SK-N-SH (cell line): ENCODE data around the gene PSMD2. TPM values are rescaled to one million over a fixed set of nuclear protein-coding genes. Genes with fewer than 3 reads are reported as not detected.

Source experiments
- CTCF ChIA-PET: fragments of 300-600, 350-600 bp; formaldehyde crosslinking; extraction: SDS; loops from one replicate; lab custom pipeline; 2021; lab: Yijun Ruan, JAX
- POLR2A ChIA-PET: fragments of 350-600 bp; sonication (Branson Sonifier 250); formaldehyde crosslinking; extraction: SDS; loops from one replicate; lab custom pipeline; 2020; ENCODE audit warnings: antibody characterized with exemption, inconsistent platforms; lab: Yijun Ruan, JAX
- DNase-seq: peaks from one replicate; pipeline ENCODE4 v3.0.0; 2012
- H2AFZ ChIP-seq: fragments of 200-600 bp; sonication (generic); 2 replicates; pipeline ENCODE4 v1.8.1; 2016; ENCODE audit warnings: antibody characterized with exemption, mild to moderate bottlenecking, low read depth
- H3F3A ChIP-seq: fragments of 200-600 bp; sonication (generic); replicated peaks from 2 replicates; pipeline ENCODE3; 2016; ENCODE audit warnings: antibody characterized with exemption, mild to moderate bottlenecking; ENCODE audit not compliant: insufficient read depth
- H3K27ac ChIP-seq, 2 experiments: fragments of 200-500 bp in 1 of 2; fragments of 200-600 bp in 1 of 2; sonication (Bioruptor generic) in 1 of 2; sonication (generic), shearing (Covaris generic) in 1 of 2; 2 replicates each; pipeline versions ENCODE4 v1.5.1 to v1.6.1; 2014 to 2016; ENCODE audit warnings: low read depth in 2 of 2, inconsistent platforms in 1 of 2, low read length in 1 of 2, mild to moderate bottlenecking in 1 of 2, mixed read lengths in 1 of 2
- H3K27me3 ChIP-seq: fragments of 200-600 bp; sonication (generic), shearing (Covaris generic); 2 replicates; pipeline ENCODE4 v1.6.1; 2016; ENCODE audit warnings: mixed run types; ENCODE audit not compliant: insufficient read depth
- H3K36me3 ChIP-seq, 2 experiments: fragments of 200-500 bp in 1 of 2; fragments of 200-600 bp in 1 of 2; sonication (Bioruptor generic) in 1 of 2; sonication (generic) in 1 of 2; replicated peaks in 1 of 2; 2 replicates each; pipeline versions ENCODE3 to v1.5.1; 2014 to 2016; ENCODE audit warnings: low read length in 1 of 2, mild to moderate bottlenecking in 1 of 2; ENCODE audit not compliant: insufficient read depth in 2 of 2, control insufficient read depth in 1 of 2
- H3K4me1 ChIP-seq, 2 experiments: fragments of 200-500 bp in 1 of 2; fragments of 200-600 bp in 1 of 2; sonication (Bioruptor generic) in 1 of 2; sonication (generic), shearing (Covaris generic) in 1 of 2; 2 replicates each; pipeline versions ENCODE4 v1.5.1 to v1.6.1; 2014 to 2016; ENCODE audit warnings: low read depth in 1 of 2, low read length in 1 of 2, mixed run types in 1 of 2; ENCODE audit not compliant: insufficient read depth in 2 of 2, control insufficient read depth in 1 of 2
- H3K4me2 ChIP-seq: fragments of 200-600 bp; sonication (generic), shearing (Covaris generic); 2 replicates; pipeline ENCODE4 v1.6.1; 2017; ENCODE audit warnings: mixed run types
- H3K4me3 ChIP-seq, 2 experiments: fragments of 200-500 bp in 1 of 2; fragments of 200-600 bp in 1 of 2; sonication (Bioruptor generic) in 1 of 2; sonication (generic), shearing (Covaris generic) in 1 of 2; 2 replicates each; pipeline versions ENCODE4 v1.5.1 to v1.8.1; 2014 to 2016; ENCODE audit warnings: low read depth in 2 of 2, inconsistent platforms in 1 of 2, low read length in 1 of 2, mild to moderate bottlenecking in 1 of 2, mixed read lengths in 1 of 2, moderate library complexity in 1 of 2
- H3K79me2 ChIP-seq: fragments of 200-600 bp; sonication (generic); 2 replicates; pipeline ENCODE4 v1.8.1; 2017; ENCODE audit warnings: mild to moderate bottlenecking; ENCODE audit not compliant: insufficient read depth
- H3K9ac ChIP-seq: fragments of 200-600 bp; sonication (generic); 2 replicates; pipeline ENCODE4 v1.6.1; 2017; ENCODE audit warnings: mixed run types
- H3K9me2 ChIP-seq: fragments of 200-600 bp; sonication (generic); 2 replicates; pipeline ENCODE4 v1.6.1; 2017; ENCODE audit warnings: mixed run types
- H3K9me3 ChIP-seq: fragments of 200-600 bp; sonication (generic); 2 replicates; pipeline ENCODE4 v1.6.1; 2017; ENCODE audit warnings: mixed run types, mild to moderate bottlenecking, moderate library complexity
- H4K20me1 ChIP-seq: fragments of 200-600 bp; sonication (generic); 2 replicates; pipeline ENCODE4 v1.6.1; 2017; ENCODE audit warnings: mild to moderate bottlenecking, mixed run types; ENCODE audit not compliant: insufficient read depth
- CHD2 ChIP-seq: fragments of 150-350 bp; IDR thresholded peaks from 2 replicates; pipeline ENCODE4 v1.6.1; 2018; ENCODE audit warnings: low read length; ENCODE audit not compliant: partially characterized antibody
- EP300 ChIP-seq, 2 experiments: IDR thresholded peaks; 2 replicates each; pipeline versions ENCODE4 v1.4.0 to v1.6.1; 2012; ENCODE audit warnings: borderline replicate concordance in 1 of 2, low read depth in 1 of 2, low read length in 1 of 2
- EZH2phosphoT487 ChIP-seq: fragments of 200-600 bp; sonication (generic); IDR thresholded peaks from 2 replicates; pipeline ENCODE4 v1.6.1; 2017; ENCODE audit warnings: low read depth, mixed run types, mild to moderate bottlenecking, antibody characterized with exemption, moderate library complexity, borderline replicate concordance
- FOXJ3 ChIP-seq: sonication (generic); formaldehyde crosslinking; IDR thresholded peaks from 2 replicates; pipeline ENCODE4 v1.5.1; 2020; ENCODE audit warnings: mild to moderate bottlenecking, missing genetic modification reagents
- FOXM1 ChIP-seq: IDR thresholded peaks from 2 replicates; pipeline ENCODE4 v1.4.0; 2012; ENCODE audit warnings: low read depth, mild to moderate bottlenecking
- GABPA ChIP-seq: IDR thresholded peaks from 2 replicates; pipeline ENCODE4 v1.4.0; 2012; ENCODE audit warnings: low read depth, mild to moderate bottlenecking
- GATA2 ChIP-seq: sonication (generic); formaldehyde crosslinking; IDR thresholded peaks from 2 replicates; pipeline ENCODE4 v1.5.0; 2020; ENCODE audit warnings: mild to moderate bottlenecking, missing genetic modification reagents
- JUND ChIP-seq: IDR thresholded peaks from 2 replicates; pipeline ENCODE4 v1.4.0; 2012
- MXI1 ChIP-seq: IDR thresholded peaks from 2 replicates; pipeline ENCODE4 v1.6.1; 2012; ENCODE audit warnings: mild to moderate bottlenecking, low read depth, low read length, improper control_type of control experiment
- NFIC ChIP-seq: IDR thresholded peaks from 2 replicates; pipeline ENCODE4 v1.4.0; 2012; ENCODE audit warnings: borderline replicate concordance
- NRF1 ChIP-seq: IDR thresholded peaks from 2 replicates; pipeline ENCODE4 v1.6.1; 2012; ENCODE audit warnings: low read depth, mild to moderate bottlenecking, low read length
- POLR2AphosphoS5 ChIP-seq: IDR thresholded peaks from 2 replicates; pipeline ENCODE4 v1.6.1; 2012; ENCODE audit warnings: low read depth, low read length
- RAD21 ChIP-seq: IDR thresholded peaks from 2 replicates; pipeline ENCODE4 v1.6.1; 2012; ENCODE audit warnings: mild to moderate bottlenecking, low read length
- RCOR1 ChIP-seq: fragments of 150-350 bp; IDR thresholded peaks from 2 replicates; pipeline ENCODE4 v1.6.1; 2017; ENCODE audit warnings: antibody characterized with exemption, low read length
- RXRA ChIP-seq: IDR thresholded peaks from 2 replicates; pipeline ENCODE4 v1.4.0; 2012; ENCODE audit warnings: low read depth, mild to moderate bottlenecking, borderline replicate concordance
- SIN3A ChIP-seq: IDR thresholded peaks from 2 replicates; pipeline ENCODE4 v1.6.1; 2012; ENCODE audit warnings: low read depth, mild to moderate bottlenecking, low read length, moderate library complexity, borderline replicate concordance
- SMC3 ChIP-seq: IDR thresholded peaks from 2 replicates; pipeline ENCODE4 v1.6.1; 2012; ENCODE audit warnings: low read depth, low read length, improper control_type of control experiment
- TAF1 ChIP-seq: IDR thresholded peaks from 2 replicates; pipeline ENCODE4 v1.6.1; 2012; ENCODE audit warnings: low read depth, mild to moderate bottlenecking, low read length, moderate library complexity, borderline replicate concordance
- TCF12 ChIP-seq: IDR thresholded peaks from 2 replicates; pipeline ENCODE4 v1.4.0; 2012
- TEAD4 ChIP-seq: IDR thresholded peaks from 2 replicates; pipeline ENCODE4 v1.4.0; 2012; ENCODE audit warnings: mild to moderate bottlenecking, borderline replicate concordance; ENCODE audit not compliant: insufficient read depth
- YY1 ChIP-seq: IDR thresholded peaks from 2 replicates; pipeline ENCODE4 v1.4.0; 2012; ENCODE audit warnings: low read depth, mild to moderate bottlenecking
- WGBS: methylation state at CpG from one replicate; pipeline ENCODE4 v1.1.6; 2017; ENCODE audit warnings: low lambda C conversion rate; 5-methylcytosine and 5-hydroxymethylcytosine counted together
- polyA plus RNA-seq, 3 experiments: library from polyadenylated mRNA; depleted of rRNA; stranded (reverse); fragments of >200 nt; gene quantifications; 2 replicates each; pipeline ENCODE4 v1.2.3, GENCODE V29; 2012
- TF ChIP-seq, protein P1 (sequence below): IDR thresholded peaks from 2 replicates; pipeline ENCODE4 v1.4.0; 2012; ENCODE audit warnings: low read depth, borderline replicate concordance
- TF ChIP-seq, protein P2 (sequence below): IDR thresholded peaks from 2 replicates; pipeline ENCODE4 v1.4.0; 2012; ENCODE audit warnings: low read depth, borderline replicate concordance
- TF ChIP-seq, protein P3 (sequence below): IDR thresholded peaks from 2 replicates; pipeline ENCODE4; 2012
- TF ChIP-seq, protein P4 (sequence below): fragments of 150-350 bp; IDR thresholded peaks from 2 replicates; pipeline ENCODE4 v1.6.1; 2017; ENCODE audit warnings: antibody characterized with exemption, low read length, low read depth, borderline replicate concordance
- TF ChIP-seq, protein P5 (sequence below): IDR thresholded peaks from 2 replicates; pipeline ENCODE4 v1.4.0; 2012; ENCODE audit warnings: low read depth
- TF ChIP-seq, protein P6 (sequence below): fragments of 200-600 bp; sonication (generic); IDR thresholded peaks from 2 replicates; pipeline ENCODE4 v1.6.1; 2017; ENCODE audit warnings: antibody characterized with exemption, mild to moderate bottlenecking, moderate library complexity

The PSMD2 gene
- polyA plus RNA-seq, 1 of the 3 experiments (the other 2 are of a cell fraction), result 328 TPM

DNA sequence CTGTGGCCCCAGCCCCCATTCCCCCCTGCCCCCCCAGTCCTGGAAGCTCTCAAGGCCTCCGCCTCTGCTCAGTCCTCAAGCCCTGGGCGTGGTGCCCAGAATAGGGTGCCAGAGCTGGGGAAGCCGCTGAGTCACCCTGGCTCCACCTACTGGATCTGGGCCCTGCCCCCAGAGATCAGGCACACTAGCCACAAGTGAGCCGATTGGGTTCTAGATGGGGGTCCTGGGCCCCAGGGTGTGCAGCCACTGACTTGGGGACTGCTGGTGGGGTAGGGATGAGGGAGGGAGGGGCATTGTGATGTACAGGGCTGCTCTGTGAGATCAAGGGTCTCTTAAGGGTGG, 21.0 kb downstream of the PSMD2 start:
- 9% methylated on average over 3 of the region's 4 CpGs for WGBS
- CTCF ChIA-PET, result interaction anchor here (0.7 to 1.4 kb wide), 2 partner anchors 17 to 71 kb away, joined by 3 read pairs; partner anchors contain the start of genes EEF1AKMT4 and FAM131A
- TF ChIP-seq, protein P1, sequence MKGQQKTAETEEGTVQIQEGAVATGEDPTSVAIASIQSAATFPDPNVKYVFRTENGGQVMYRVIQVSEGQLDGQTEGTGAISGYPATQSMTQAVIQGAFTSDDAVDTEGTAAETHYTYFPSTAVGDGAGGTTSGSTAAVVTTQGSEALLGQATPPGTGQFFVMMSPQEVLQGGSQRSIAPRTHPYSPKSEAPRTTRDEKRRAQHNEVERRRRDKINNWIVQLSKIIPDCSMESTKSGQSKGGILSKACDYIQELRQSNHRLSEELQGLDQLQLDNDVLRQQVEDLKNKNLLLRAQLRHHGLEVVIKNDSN, result no peak
- TF ChIP-seq, protein P2, sequence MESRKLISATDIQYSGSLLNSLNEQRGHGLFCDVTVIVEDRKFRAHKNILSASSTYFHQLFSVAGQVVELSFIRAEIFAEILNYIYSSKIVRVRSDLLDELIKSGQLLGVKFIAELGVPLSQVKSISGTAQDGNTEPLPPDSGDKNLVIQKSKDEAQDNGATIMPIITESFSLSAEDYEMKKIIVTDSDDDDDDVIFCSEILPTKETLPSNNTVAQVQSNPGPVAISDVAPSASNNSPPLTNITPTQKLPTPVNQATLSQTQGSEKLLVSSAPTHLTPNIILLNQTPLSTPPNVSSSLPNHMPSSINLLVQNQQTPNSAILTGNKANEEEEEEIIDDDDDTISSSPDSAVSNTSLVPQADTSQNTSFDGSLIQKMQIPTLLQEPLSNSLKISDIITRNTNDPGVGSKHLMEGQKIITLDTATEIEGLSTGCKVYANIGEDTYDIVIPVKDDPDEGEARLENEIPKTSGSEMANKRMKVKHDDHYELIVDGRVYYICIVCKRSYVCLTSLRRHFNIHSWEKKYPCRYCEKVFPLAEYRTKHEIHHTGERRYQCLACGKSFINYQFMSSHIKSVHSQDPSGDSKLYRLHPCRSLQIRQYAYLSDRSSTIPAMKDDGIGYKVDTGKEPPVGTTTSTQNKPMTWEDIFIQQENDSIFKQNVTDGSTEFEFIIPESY, result no peak
- TF ChIP-seq JUND (peak; percentile 74), TEAD4 (no peak), SMC3 (no peak), MXI1 (no peak), NRF1 (no peak), RAD21 (no peak), EZH2phosphoT487 (no peak), TAF1 (no peak), POLR2AphosphoS5 (no peak), EP300 (IDR thresholded peaks at IDR 0.05; ENCODE audit: borderline replicate concordance in 1 of 2, low read depth in 1 of 2, low read length in 1 of 2) (no peak), FOXJ3 (CRISPR knock-in tag) (no peak), RCOR1 (no peak), GATA2 (no peak), TCF12 (peak; percentile 52), NFIC (peak; percentile 86), FOXM1 (no peak), SIN3A (peak; percentile 30; the same call in 1 of the 2 replicates), GABPA (no peak), CHD2 (peak; percentile 2), RXRA (no peak), YY1 (no peak)
- TF ChIP-seq, protein P3, sequence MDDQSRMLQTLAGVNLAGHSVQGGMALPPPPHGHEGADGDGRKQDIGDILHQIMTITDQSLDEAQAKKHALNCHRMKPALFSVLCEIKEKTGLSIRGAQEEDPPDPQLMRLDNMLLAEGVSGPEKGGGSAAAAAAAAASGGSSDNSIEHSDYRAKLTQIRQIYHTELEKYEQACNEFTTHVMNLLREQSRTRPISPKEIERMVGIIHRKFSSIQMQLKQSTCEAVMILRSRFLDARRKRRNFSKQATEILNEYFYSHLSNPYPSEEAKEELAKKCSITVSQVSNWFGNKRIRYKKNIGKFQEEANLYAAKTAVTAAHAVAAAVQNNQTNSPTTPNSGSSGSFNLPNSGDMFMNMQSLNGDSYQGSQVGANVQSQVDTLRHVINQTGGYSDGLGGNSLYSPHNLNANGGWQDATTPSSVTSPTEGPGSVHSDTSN, result no peak
- TF ChIP-seq, protein P4, sequence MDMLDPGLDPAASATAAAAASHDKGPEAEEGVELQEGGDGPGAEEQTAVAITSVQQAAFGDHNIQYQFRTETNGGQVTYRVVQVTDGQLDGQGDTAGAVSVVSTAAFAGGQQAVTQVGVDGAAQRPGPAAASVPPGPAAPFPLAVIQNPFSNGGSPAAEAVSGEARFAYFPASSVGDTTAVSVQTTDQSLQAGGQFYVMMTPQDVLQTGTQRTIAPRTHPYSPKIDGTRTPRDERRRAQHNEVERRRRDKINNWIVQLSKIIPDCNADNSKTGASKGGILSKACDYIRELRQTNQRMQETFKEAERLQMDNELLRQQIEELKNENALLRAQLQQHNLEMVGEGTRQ, result no peak
- TF ChIP-seq, protein P5, sequence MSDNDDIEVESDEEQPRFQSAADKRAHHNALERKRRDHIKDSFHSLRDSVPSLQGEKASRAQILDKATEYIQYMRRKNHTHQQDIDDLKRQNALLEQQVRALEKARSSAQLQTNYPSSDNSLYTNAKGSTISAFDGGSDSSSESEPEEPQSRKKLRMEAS, result no peak
- TF ChIP-seq, protein P6, sequence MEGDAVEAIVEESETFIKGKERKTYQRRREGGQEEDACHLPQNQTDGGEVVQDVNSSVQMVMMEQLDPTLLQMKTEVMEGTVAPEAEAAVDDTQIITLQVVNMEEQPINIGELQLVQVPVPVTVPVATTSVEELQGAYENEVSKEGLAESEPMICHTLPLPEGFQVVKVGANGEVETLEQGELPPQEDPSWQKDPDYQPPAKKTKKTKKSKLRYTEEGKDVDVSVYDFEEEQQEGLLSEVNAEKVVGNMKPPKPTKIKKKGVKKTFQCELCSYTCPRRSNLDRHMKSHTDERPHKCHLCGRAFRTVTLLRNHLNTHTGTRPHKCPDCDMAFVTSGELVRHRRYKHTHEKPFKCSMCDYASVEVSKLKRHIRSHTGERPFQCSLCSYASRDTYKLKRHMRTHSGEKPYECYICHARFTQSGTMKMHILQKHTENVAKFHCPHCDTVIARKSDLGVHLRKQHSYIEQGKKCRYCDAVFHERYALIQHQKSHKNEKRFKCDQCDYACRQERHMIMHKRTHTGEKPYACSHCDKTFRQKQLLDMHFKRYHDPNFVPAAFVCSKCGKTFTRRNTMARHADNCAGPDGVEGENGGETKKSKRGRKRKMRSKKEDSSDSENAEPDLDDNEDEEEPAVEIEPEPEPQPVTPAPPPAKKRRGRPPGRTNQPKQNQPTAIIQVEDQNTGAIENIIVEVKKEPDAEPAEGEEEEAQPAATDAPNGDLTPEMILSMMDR, result no peak

More for the DNA sequence above, 21.0 kb downstream of the PSMD2 start:
- peaks cover 31 to 34% of the 10 kb centered on the region in 2 experiments; a peak in 3 of 4 replicates for H3K4me1 ChIP-seq
- H4K20me1 ChIP-seq, result peaks cover 80% of the 10 kb centered on the region
- peak overlapping the region; percentile 52; the same call in 1 of the 2 replicates for H3K9ac ChIP-seq
- POLR2A ChIA-PET, result interaction anchor here (1.0 kb wide), 2 partner anchors 9 to 15 kb away, joined by 3 read pairs; no protein-coding TSS in a partner anchor
- DNase-seq, result peak; percentile 71
- no peaks in the 10 kb centered on the region for H3K9me3 ChIP-seq
- H3K36me3 ChIP-seq, result peaks cover 60 to 61% of the 10 kb centered on the region in 2 experiments
- peak overlapping the region; percentile 82 to 89; a peak in 3 of 4 replicates for H3K27ac ChIP-seq
- no peaks in the 10 kb centered on the region for H3K9me2 ChIP-seq
- no peak overlapping the region for H3K4me3 ChIP-seq
- H3K79me2 ChIP-seq, result peaks cover 96% of the 10 kb centered on the region
- peak overlapping the region; percentile 81; the same call in 1 of the 2 replicates for H3K4me2 ChIP-seq
- no peak overlapping the region for H2AFZ ChIP-seq
- no peaks in the 10 kb centered on the region for H3K27me3 ChIP-seq
- H3F3A ChIP-seq, result peaks cover 36% of the 10 kb centered on the region
